GM19467 (cell line): ENCODE results near the gene SERPINA9.
"Not testable (repeated sequence)": the region's sequence is repeated elsewhere in the genome, so short reads cannot be mapped to it uniquely, and the experiment has no call there.

Experiments used
- ATAC-seq: cut with Tn5 transposase; IDR thresholded peaks from one replicate; pipeline ENCODE4 v1.9.1; 2021; ENCODE audit warnings: mild to moderate bottlenecking, moderate library complexity; ENCODE audit not compliant: unreplicated experiment

SERPINA9 gene

DNA sequence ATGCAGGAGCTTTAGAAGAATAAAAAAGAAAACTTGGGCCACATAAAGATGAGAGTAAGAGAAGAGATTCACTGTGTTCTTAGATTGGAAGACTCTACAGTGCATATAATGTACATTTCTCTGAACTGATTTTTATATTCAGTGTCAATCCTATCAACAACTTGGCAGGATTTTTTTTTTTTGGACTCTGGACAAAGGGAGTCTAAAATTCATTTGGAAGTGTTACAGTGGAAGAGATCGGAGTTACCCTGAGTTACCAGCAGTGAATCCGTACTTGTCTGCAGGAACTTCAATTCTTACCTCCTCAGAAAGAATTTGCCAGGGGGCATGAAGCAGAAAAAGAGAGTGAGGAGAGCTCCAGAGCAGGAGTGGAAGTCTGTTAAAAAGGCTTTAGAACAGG lies 47.4 kb downstream of the SERPINA9 start:
- no peak for ATAC-seq

DNA sequence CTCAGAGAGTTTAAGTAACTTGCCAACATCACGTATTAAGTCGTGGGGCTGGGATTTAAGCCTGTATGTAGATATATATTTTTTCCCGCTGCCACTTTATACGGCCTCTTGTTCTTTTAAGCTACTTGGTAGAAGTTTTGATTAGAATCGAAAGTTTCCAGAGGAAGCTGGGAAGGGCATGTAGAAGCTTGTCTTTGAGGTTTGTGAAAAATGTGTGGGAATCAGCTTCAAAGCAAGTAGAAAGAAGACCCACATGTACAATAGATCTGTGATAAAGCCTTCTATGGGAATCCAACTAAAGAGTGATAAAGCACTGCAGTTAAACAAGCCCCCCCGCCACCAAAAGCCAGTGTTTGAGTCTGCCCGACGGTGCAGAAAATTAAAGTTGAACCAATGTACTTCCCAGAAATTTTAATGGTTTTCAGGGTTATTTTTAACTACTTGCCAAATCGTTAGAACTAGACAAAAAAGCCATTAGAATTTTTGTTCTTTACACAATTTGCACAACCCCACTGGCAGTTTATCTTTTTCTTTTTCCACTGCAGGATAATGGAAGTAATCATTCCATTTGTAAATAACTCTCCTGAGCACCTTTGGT lies 48.9 kb downstream of the SERPINA9 start:
- ATAC-seq = no peak

DNA sequence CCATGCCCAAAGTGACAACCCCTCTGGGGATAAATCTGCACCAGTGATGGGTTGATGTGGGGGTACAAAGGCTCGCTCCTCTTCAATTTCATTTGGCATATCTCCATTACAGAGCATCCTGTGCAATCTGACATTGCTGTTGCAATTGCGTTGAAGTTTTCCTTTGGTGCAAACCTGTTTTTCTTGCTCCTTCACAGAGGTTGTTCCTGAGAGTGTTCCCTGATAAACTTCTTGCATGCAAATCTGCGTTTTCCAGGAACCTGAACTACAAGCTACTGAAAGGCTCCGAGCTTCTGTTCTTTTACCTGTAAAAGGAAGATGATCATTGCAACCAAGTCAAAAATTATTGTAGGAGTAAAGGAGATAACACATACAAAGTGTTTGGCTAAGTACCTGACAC lies 49.5 kb downstream of the SERPINA9 start:
- no peak for ATAC-seq

DNA sequence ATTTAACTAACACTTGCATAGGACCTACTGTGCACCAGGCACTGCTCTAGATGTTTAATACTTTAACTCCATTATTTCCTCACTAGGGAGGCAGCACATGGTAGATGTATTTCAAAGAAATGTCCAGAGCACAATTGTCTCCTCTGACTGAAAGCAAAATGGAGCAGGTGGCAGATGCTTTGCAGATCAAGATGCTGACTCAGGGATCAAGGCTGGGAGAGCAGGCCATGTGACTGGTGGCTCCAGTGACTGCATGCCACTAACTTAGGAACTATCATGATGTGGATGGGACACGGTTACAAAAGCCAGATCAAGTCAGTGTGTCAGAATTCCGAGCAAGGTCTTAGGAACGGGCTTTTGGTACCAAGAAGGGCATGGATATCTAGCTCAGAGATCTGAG lies 51.6 kb downstream of the SERPINA9 start:
- ATAC-seq = no peak

DNA sequence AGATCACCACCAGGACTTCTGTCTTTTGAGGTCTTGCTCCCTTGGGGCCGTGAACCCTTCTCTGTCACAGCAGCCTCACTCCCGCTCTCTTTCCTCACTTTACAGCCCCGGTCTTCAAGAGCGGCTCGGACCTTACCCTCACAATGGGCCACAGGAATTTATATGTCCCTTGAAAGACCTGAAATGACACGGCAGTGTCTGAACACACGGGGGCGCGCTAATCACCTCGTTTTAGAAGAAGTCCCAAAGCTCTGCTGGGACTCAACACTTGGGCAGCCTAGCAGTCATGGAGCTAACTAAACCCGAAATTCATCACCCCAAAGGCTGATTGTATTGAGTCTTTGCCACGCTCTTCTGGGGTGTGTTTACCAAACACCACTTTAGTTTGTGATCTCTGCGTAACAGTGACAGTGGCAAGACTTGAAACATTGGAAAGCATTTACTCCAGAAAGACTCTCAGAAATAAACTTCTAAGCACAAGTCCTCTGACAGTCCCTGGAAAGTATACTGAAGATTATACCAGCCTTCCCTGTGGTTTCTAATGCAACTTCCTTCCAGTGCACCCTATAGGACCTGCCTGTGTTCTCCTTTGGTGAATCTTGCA lies 52.4 kb downstream of the SERPINA9 start:
- no peak for ATAC-seq

DNA sequence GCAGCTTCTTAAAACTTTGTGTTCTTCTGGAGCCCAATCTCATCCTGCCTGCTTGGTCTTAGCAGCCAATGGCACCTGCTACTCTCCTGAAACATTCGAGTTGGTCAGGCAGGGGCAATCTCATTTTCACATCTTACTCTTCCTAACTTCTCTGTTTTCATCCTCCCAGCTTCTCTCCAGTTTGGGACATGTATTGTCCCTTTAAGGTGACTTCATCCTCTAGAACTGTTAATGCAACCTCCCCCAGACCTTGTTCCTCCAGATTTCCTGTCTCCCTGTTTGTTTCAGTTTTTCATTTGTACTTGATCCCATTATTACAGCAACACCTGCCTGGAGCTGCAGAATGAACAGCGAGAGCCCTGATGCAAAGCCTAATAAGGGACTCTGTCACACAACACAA lies 54.7 kb downstream of the SERPINA9 start:
- ATAC-seq = no peak

DNA sequence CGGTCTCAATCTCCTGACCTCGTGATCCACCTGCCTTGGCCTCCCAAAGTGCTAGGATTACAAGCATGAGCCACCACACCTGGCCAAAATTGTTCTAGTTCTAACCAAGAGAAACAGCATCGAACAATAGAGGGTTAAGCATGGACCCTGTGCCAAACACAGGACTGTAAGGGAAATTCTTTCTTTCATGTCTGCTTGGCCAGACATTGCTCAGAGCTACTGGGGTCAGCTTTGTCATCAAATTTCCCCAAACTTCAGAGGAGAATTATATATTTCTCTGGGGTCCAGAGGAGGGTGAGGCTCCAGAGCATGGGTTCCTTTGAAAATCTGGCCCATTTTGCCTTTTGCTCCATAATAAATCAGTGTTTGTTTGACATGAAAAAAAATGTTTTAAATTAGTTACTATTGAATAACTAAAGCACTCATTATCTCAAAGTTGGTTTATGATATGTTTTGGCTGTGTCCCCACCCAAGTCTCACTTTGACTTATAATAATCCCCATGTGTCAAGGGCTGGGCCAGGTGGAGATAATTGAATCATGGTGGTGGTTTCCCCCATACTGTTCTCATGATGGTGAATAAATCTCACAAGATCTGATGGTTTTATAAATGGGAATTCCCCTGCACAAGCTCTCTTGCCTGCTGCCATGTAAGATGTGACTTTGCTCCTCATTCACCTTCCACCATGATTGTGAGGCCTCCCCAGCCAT lies 58.3 kb downstream of the SERPINA9 start:
- not testable (repeated sequence) for ATAC-seq
